Keratinocyte (primary cell): ENCODE measurements around the gene FAHD1. TPM values are rescaled to one million over a fixed set of nuclear protein-coding genes. Genes with fewer than 3 reads are reported as not detected.

Experiments used
- DNase-seq: peaks from one replicate; pipeline ENCODE4 v3.0.0-alpha.2; 2011; ENCODE audit warnings: low read depth, missing footprints, low spot score
- FAIRE-seq: peaks from 2 replicates; lab custom pipeline; 2011; peaks lifted over from hg19 to GRCh38; lab: Jason Lieb, UNC
- H2AFZ ChIP-seq: 2 replicates; pipeline ENCODE4 v1.6.0; 2012; ENCODE audit warnings: low read length, control low read depth, inconsistent platforms; ENCODE audit not compliant: control insufficient read depth
- H3K27ac ChIP-seq: 2 replicates; pipeline ENCODE4 v1.5.1; 2011; ENCODE audit warnings: low read length; ENCODE audit not compliant: control insufficient read depth, insufficient read depth
- H3K27me3 ChIP-seq: 3 replicates; pipeline ENCODE4 v1.6.0; 2011; ENCODE audit warnings: low read length; ENCODE audit not compliant: control insufficient read depth, insufficient read depth; ENCODE audit errors: extremely low read depth
- H3K36me3 ChIP-seq, 2 experiments: 2 replicates in 1 of 2; 3 replicates in 1 of 2; pipeline ENCODE4 v1.5.1; 2011; ENCODE audit warnings: low read length in 2 of 2, mild to moderate bottlenecking in 1 of 2; ENCODE audit not compliant: control insufficient read depth in 2 of 2, insufficient read depth in 2 of 2; ENCODE audit errors: extremely low read depth in 1 of 2
- H3K4me1 ChIP-seq: 3 replicates; pipeline ENCODE4 v1.5.1; 2011; ENCODE audit warnings: low read length; ENCODE audit not compliant: control insufficient read depth, insufficient read depth; ENCODE audit errors: extremely low read depth
- H3K4me2 ChIP-seq: 3 replicates; pipeline ENCODE4 v1.6.0; 2011; ENCODE audit warnings: low read depth, low read length; ENCODE audit not compliant: control insufficient read depth, insufficient read depth; ENCODE audit errors: extremely low read depth
- H3K4me3 ChIP-seq, 3 experiments: fragments of 200-600 bp in 1 of 3; sonication (generic) in 1 of 3; 2 replicates in 2 of 3; 3 replicates in 1 of 3; pipeline ENCODE4 v1.5.1; 2011 to 2016; ENCODE audit warnings: low read length in 3 of 3, mild to moderate bottlenecking in 3 of 3, control low read depth in 2 of 3, inconsistent platforms in 1 of 3, low read depth in 1 of 3, mixed read lengths in 1 of 3, mixed run types in 1 of 3, moderate library complexity in 1 of 3; ENCODE audit not compliant: control insufficient read depth in 2 of 3, insufficient read depth in 2 of 3; ENCODE audit errors: extremely low read depth in 1 of 3
- H3K79me2 ChIP-seq: 2 replicates; pipeline ENCODE4 v1.6.0; 2012; ENCODE audit warnings: low read length; ENCODE audit not compliant: control insufficient read depth, insufficient read depth
- H3K9ac ChIP-seq: 3 replicates; pipeline ENCODE4 v1.6.0; 2011; ENCODE audit warnings: low read length; ENCODE audit not compliant: control insufficient read depth, insufficient read depth; ENCODE audit errors: extremely low read depth
- H3K9me1 ChIP-seq: 3 replicates; pipeline ENCODE4 v1.6.0; 2011; ENCODE audit warnings: low read length; ENCODE audit not compliant: control insufficient read depth, insufficient read depth; ENCODE audit errors: extremely low read depth
- H3K9me3 ChIP-seq: 2 replicates; pipeline ENCODE4 v1.5.1; 2012; ENCODE audit warnings: low read depth, low read length; ENCODE audit not compliant: control insufficient read depth
- H4K20me1 ChIP-seq: 3 replicates; pipeline ENCODE4 v1.6.0; 2011; ENCODE audit warnings: low read length; ENCODE audit not compliant: control insufficient read depth, insufficient read depth; ENCODE audit errors: extremely low read depth
- CTCF ChIP-seq, 3 experiments: IDR thresholded peaks in 1 of 3; conservative IDR thresholded peaks in 1 of 3; optimal IDR thresholded peaks in 1 of 3; 2 replicates in 2 of 3; 3 replicates in 1 of 3; pipeline versions ENCODE3 to v1.5.1; 2011; ENCODE audit warnings: low read length in 3 of 3, mild to moderate bottlenecking in 3 of 3, moderate library complexity in 2 of 3, control low read depth in 1 of 3, inconsistent platforms in 1 of 3; ENCODE audit not compliant: insufficient read depth in 2 of 3; ENCODE audit errors: extremely low read depth in 1 of 3
- EZH2 ChIP-seq: IDR thresholded peaks from one replicate; pipeline ENCODE4 v1.6.1; 2012; ENCODE audit warnings: inconsistent platforms, mild to moderate bottlenecking, low read length, moderate library complexity
- dilution Hi-C: fragments of 300-500 bp; cut with MboI; formaldehyde crosslinking; loops from one replicate; pipeline ENCODE4 v1.7.0; 2020; ENCODE audit warnings: low sequenced_read_pairs; ENCODE audit not compliant: extremely low pct_ligation_motif_present
- polyA plus RNA-seq, 5 experiments: library from polyadenylated mRNA; depleted of rRNA in 3 of 5; stranded (reverse) in 3 of 5; stranded (forward) in 1 of 5; unstranded in 1 of 5; fragments of >200 nt; gene quantifications; 1 replicate in 1 of 5; 2 replicates in 3 of 5; 3 replicates in 1 of 5; pipeline versions ENCODE4 v1.2.1 to v1.2.3, GENCODE V29; 2011 to 2012; ENCODE audit warnings: missing spikeins in 2 of 5, low read depth in 1 of 5, low replicate concordance in 1 of 5

The FAHD1 gene
- polyA plus RNA-seq, 1 donor (not counting 4 experiments of a cell fraction or from before 2014, with no cell fraction given) = 29.4 TPM

DNA sequence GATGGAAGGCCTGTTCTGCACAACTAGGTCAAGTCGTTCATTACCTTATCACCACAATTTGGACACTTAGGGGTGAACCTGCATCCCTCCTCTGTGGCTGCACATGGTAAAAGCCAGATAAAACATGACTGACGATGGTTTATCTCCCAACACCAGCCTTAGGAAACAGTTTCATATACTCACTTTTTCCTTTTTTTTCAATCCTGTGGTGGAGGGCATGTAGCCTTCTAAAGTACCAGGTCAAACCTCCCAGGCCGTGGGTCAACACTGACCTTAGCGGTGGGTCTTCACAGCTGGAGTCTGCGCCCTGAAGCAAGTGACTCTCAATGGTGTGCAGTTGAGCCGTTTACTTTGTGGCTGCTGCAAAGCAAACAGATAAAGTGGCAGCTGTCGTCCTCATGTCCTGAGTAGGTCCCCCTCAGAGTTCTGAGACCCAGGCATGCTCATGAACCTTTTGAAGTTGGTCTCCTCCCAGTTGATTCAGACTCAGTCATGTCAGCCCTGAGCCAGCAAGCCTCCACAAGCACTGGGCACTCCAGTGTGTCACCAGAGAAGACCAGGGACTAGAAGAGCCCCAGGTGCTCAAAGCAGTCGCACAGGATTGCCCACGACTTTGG lies 5.9 kb downstream of the FAHD1 start:
- Histone ChIP-seq H3K27me3 (no peaks in the 10 kb centered on the region), H2AFZ (no peak overlapping the region), H3K4me1 (peaks cover 32% of the 10 kb centered on the region), H3K36me3 (peaks cover 1 to 5% of the 10 kb centered on the region in 2 experiments), H3K4me2 (peak overlapping the region; percentile 69), H3K9me3 (no peaks in the 10 kb centered on the region), H3K79me2 (peaks cover 16% of the 10 kb centered on the region), H4K20me1 (no peaks in the 10 kb centered on the region), H3K9ac (no peak overlapping the region), H3K9me1 (no peaks in the 10 kb centered on the region), H3K27ac (peak overlapping the region; percentile 69), H3K4me3 (no peak overlapping the region)
- dilution Hi-C loops = no loop called here
- FAIRE-seq (peak; percentile 71), DNase-seq (no peak)
- TF ChIP-seq EZH2 (no peak), CTCF (optimal IDR thresholded peaks at IDR 0.05 in 1 of 3, IDR thresholded peaks at IDR 0.05 in 1 of 3, conservative IDR thresholded peaks at IDR 0.05 in 1 of 3; ENCODE audit: extremely low read depth in 1 of 3, insufficient read depth in 2 of 3, low read length in 3 of 3) (no peak)

DNA sequence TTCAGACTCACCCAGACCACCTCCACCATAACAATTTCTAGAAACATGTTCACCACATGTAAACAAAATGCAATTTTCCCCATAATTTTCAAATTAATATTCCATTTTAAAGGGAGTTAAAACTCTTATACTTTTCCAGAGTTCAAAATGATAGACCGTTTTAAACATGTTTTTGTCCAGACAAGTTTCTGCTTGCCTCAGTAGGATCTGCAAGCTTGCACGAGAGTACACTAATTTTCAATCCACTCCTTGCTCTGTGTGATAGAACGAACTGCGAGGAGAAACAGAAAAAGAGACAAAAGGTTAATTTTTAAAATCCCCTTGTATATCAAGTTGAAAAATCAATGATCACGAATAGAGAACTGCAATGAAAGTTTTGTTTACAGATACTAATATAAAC lies 7.1 kb downstream of the FAHD1 start:
- peak overlapping the region; percentile 69 for H3K27ac ChIP-seq
- H3K27me3 ChIP-seq = no peaks in the 10 kb centered on the region
- TF ChIP-seq CTCF (optimal IDR thresholded peaks at IDR 0.05 in 1 of 3, IDR thresholded peaks at IDR 0.05 in 1 of 3, conservative IDR thresholded peaks at IDR 0.05 in 1 of 3; ENCODE audit: extremely low read depth in 1 of 3, insufficient read depth in 2 of 3, low read length in 3 of 3) = no peak
- TF ChIP-seq EZH2 = no peak

More for the DNA sequence above, 7.1 kb downstream of the FAHD1 start:
- peak overlapping the region; percentile 26 for H3K9ac ChIP-seq
- no peaks in the 10 kb centered on the region for H3K9me1 ChIP-seq
- H3K36me3 ChIP-seq = peaks cover 1 to 5% of the 10 kb centered on the region in 2 experiments
- H2AFZ ChIP-seq = no peak overlapping the region
- dilution Hi-C loops = no loop called here
- peak overlapping the region in 1 of 3 experiments; percentile 32 for H3K4me3 ChIP-seq
- H3K4me2 ChIP-seq = peak overlapping the region; percentile 69
- H3K4me1 ChIP-seq = peaks cover 30% of the 10 kb centered on the region
- no peak for DNase-seq
- no peaks in the 10 kb centered on the region for H4K20me1 ChIP-seq
- FAIRE-seq = peak; percentile 73
- H3K9me3 ChIP-seq = no peaks in the 10 kb centered on the region
- peaks cover 7% of the 10 kb centered on the region for H3K79me2 ChIP-seq
